GM18951 (cell line): ENCODE results near the gene P2RX3.
"Not testable (repeated sequence)": the region's sequence is repeated elsewhere in the genome, so short reads cannot be mapped to it uniquely, and the experiment has no call there.

Source experiments
- POLR2A ChIP-seq: IDR thresholded peaks from 4 replicates; pipeline ENCODE4 v1.6.1; 2011; ENCODE audit warnings: mild to moderate bottlenecking; ENCODE audit not compliant: insufficient read length, insufficient read depth; ENCODE audit errors: extremely low read depth
- in situ Hi-C: fragments of 300-500 bp; cut with MboI; formaldehyde crosslinking; loops from one replicate; pipeline ENCODE4 v1.12.0; 2022; ENCODE audit warnings: low sequenced_read_pairs, mixed read lengths, inconsistent platforms; ENCODE audit not compliant: unreplicated experiment

P2RX3 gene

GRCh38 chr11:57324154-57324885 lies 13.8 kb upstream of the P2RX3 start:
- TF ChIP-seq POLR2A, result no peak
- in situ Hi-C loops, result no loop called here

DNA sequence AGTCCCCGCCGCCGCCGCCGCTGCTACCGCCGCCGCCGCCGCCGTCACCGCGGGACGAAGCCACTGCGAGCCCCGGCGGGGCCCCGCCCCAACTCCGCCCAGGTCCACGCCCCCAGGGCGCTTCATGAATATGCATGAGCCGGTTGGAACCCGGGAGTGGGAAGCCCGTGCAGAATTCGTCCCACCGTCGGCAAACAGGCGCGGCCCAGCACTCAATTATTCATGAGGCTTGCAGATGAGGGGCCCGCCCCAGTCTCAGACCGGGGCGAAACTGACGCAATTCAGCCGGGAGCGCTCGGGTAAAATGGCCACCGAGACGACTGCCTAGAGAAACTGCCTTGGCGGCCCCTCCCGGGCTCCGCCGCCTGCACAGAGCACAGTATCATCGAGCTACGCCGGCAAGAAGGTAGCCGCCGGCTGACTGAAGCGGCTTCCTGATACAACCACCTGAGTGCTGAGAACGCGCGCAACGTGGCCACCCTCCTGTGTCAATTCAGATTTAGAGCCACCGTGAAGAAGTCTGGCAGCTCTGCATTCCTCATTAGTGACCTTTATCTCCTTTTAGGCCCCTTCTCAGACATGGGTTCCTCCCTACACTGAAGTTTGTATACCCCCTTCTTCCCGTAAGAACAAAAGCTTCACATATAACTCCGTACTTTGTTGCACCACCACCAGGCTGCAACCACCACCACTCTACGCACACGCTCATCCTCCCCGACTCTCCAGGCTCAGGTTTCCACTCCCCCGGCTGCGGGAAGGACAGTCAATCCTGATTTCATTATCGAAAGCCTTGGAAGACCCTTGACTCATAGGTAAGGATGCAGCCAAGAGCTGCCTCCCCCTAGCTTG lies 13.0 kb upstream of the P2RX3 start, which contains the start of gene TNKS1BP1:
Gene TNKS1BP1, minus strand, starts transcription at position 67 of the 849 bp plus-strand sequence. CDS start 3,067 bp downstream, outside the sequence.
- peak; percentile 78 for TF ChIP-seq POLR2A
- in situ Hi-C loops, result no loop called here

GRCh38 chr11:57325735-57326048 lies 12.5 kb upstream of the P2RX3 start:
- no peak for TF ChIP-seq POLR2A
- in situ Hi-C loops, result no loop called here

DNA sequence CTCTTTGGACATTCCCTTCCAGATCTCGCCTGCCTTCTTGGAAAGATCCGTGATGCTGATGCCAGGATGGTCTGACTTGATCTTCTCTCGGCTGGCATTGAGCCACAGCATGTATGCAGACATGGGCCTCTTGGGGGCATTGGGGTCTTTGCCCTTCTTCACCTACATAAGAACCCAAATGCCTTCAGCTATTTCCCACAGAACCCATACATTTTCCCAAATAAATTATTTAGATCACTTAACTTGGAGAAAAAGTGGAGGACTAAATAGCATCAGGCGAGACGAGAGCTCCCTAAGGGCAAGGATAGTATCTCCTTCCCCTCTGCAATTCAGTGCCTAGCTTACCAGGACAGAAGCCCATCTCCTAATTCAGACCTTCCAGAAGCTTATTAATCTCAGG lies 10.4 kb upstream of the P2RX3 start:
- in situ Hi-C loops, result no loop called here
- TF ChIP-seq POLR2A, result no peak

DNA sequence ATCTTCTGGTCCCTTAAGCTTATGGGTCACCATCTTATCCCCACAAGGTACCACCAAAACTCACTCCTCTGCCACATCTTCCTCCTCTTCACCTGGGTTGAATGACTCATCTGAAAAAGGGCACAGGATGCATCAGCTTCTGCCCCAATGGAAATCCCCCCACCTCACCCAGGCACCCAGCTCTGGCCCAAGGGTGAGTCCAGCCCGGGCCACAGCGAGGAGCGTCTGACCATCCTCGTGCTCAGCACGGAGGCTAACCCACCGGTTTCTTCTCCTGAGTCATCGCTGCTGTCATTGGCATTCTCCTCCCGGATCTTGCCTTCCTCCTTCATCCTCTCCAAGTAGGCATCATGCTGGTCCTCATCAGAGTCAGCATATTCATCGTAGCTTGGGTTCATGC lies 8.1 kb upstream of the P2RX3 start:
- in situ Hi-C loops, result no loop called here
- TF ChIP-seq POLR2A, result no peak

DNA sequence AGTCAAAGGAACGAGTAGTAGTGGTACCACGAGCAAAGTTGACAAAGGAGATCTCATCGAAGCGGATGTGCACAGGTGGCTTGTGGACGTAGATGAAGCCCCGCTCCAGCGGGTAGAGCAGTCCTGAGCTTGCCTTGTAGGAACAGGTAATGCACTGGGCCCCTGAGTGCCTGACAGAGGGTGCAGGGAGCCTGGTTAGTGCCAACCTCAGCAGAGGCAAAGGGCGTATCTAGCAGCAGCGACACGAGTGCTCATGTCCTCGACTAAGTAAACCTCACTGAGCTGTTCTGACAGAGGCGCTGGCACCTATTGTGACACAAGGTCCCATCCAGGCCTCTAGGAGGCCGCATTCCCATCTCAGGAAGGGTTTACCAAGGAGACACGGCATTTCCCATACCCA lies 6.4 kb upstream of the P2RX3 start:
- TF ChIP-seq POLR2A, result no peak
- in situ Hi-C loops, result no loop called here

DNA sequence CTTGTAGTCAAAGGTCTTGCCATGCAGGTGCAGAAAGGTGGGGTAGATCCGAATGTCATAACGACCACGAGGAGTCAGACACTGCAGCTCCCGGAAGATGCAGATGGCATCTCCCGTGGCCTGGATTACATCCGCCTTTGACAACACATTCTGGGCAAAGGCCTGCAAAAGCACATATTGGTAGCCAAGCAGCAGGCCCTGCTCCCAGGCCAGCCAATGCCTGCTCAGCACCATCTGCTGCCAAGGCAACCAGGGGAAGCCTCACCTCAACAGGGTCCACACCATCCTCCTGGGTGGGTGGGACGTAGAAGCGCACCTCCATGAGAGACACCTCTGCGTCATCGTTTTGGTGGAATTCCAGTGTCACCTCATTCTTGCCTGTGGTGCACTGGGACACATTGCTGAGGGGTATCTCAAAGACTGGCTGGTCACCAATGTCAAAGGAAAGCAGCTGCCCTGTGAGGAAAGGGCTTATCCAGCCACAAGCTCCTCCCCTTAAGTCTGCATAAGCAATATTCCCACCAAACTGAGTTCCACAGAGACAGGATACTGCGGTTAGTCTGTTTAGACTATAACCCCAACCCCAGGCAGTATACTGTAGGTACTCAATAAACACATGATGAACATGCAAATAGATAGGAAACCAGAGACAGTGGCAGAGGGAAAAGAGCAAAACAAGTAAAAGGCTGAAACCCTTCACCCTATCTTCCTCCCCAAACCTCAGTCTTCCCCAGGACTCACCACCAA lies 5.3 kb upstream of the P2RX3 start:
- in situ Hi-C loops, result no loop called here
- no peak for TF ChIP-seq POLR2A

DNA sequence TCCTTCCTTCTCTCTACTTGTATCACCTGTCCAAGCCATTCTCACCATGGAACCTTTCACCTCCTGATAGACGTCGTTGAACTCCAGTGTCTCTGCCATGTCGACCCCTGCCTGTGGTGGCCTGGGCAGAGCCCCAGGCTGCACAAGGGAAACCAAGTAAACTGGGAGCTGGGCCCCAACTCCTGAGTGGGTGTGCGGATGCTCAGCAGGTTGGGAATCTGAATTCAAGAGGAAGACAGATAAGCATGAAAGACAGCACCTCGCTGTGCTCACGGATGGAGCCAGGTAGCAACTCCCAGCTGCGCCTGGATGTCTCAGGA lies 3.2 kb upstream of the P2RX3 start:
- in situ Hi-C loops, result no loop called here
- no peak for TF ChIP-seq POLR2A

GRCh38 chr11:57335343-57336110 lies 2.6 kb upstream of the P2RX3 start, which contains the start of gene SSRP1:
TSS of gene SSRP1 (minus strand) at chr11:57335892. CDS start at chr11:57335121, 771 bp downstream.
- peak; percentile 75 for TF ChIP-seq POLR2A
- in situ Hi-C loops, result no loop called here

- no peak for TF ChIP-seq POLR2A
- in situ Hi-C loops, result no loop called here
Measured at GRCh38 chr11:57336111-57336666, 2.0 kb upstream of the P2RX3 start.

DNA sequence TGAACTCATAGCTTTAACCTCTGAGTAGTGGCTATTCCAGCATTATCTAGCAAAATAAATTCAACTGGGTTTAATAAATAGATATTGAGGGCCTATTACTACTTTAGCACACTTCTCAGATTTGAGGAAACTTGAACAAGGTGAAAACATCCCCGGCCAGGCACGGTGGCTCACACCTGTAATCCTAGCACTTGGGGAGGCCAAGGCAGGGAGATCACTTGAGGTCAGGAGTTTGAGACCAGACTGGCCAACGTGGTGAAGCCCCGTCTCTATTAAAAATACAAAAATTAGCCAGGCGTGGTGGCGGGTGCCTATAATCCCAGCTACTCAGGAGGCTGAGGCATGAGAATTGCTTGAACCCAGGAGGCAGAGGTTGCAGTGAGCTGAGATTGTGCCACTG lies 1.3 kb upstream of the P2RX3 start:
- in situ Hi-C loops, result not testable (repeated sequence)

- no peak for TF ChIP-seq POLR2A
Measured at GRCh38 chr11:57339328-57339727, 1.2 kb downstream of the P2RX3 start.

More at GRCh38 chr11:57339328-57339727, 1.2 kb downstream of the P2RX3 start:
- in situ Hi-C loops, result no loop called here
